ENCODE data around the gene LIPC.

LIPC gene

GRCh38 chr15:58410353-58410752 lies 21.4 kb upstream of the LIPC start:
- peak overlapping the region; percentile 63 for H3K9ac ChIP-seq (ENCODE audit: low read depth, low read length)
- H3K4me1 ChIP-seq (ENCODE audit: insufficient read depth, low read length): peaks cover 33% of the 10 kb centered on the region
- peaks cover 4% of the 10 kb centered on the region; the same call in 1 of the 2 replicates for H3K79me2 ChIP-seq (ENCODE audit: insufficient read depth, low read length)
- peak overlapping the region; percentile 88 for H3K27ac ChIP-seq (ENCODE audit: low read length)
- DNase-seq (peak; percentile 85), ATAC-seq (ENCODE audit: insufficient read depth, low read depth) (peak; percentile 99)
- H2AFZ ChIP-seq (ENCODE audit: low read depth, low read length): peak overlapping the region; percentile 76
- TF ChIP-seq, protein P1, sequence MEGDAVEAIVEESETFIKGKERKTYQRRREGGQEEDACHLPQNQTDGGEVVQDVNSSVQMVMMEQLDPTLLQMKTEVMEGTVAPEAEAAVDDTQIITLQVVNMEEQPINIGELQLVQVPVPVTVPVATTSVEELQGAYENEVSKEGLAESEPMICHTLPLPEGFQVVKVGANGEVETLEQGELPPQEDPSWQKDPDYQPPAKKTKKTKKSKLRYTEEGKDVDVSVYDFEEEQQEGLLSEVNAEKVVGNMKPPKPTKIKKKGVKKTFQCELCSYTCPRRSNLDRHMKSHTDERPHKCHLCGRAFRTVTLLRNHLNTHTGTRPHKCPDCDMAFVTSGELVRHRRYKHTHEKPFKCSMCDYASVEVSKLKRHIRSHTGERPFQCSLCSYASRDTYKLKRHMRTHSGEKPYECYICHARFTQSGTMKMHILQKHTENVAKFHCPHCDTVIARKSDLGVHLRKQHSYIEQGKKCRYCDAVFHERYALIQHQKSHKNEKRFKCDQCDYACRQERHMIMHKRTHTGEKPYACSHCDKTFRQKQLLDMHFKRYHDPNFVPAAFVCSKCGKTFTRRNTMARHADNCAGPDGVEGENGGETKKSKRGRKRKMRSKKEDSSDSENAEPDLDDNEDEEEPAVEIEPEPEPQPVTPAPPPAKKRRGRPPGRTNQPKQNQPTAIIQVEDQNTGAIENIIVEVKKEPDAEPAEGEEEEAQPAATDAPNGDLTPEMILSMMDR (IDR thresholded peaks at IDR 0.05; ENCODE audit: borderline replicate concordance, extremely low read depth, low read length, poor library complexity, severe bottlenecking): no peak
- no peaks in the 10 kb centered on the region; the same call in 1 of the 2 replicates for H3K36me3 ChIP-seq (ENCODE audit: insufficient read depth, low read length)
- no peaks in the 10 kb centered on the region for H3K9me3 ChIP-seq (ENCODE audit: insufficient read depth, low read length, severe bottlenecking)
- no peaks in the 10 kb centered on the region for H4K20me1 ChIP-seq (ENCODE audit: insufficient read depth, low read length)
- peak overlapping the region; percentile 41 to 62; a peak in 3 of 4 replicates for H3K4me3 ChIP-seq (ENCODE audit: low read depth in 1 of 2, low read length in 2 of 2)
- no peaks in the 10 kb centered on the region for H3K27me3 ChIP-seq (ENCODE audit: insufficient read depth, low read length, poor library complexity)
- peak overlapping the region; percentile 63 for H3K4me2 ChIP-seq (ENCODE audit: insufficient read depth, low read length)

DNA sequence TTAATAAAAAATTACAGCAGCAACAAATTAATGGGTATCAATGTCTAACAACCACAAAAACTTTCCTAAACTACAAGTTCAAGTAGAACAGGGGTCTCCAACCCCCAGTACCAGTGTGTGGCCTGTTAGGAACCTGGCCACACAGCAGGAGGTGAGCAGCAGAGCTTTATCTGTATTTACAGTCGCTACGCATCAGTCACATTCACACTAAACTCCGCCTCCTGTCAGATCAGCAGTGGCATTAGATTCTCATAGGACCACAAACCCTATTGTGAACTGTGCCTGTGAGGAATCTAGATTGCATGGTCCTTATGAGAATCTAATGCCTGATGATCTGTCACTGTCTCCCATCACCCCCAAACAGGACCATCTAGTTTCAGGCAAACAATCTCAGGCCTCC lies 18.5 kb upstream of the LIPC start:
- H3K9ac ChIP-seq (ENCODE audit: low read depth, low read length): no peak overlapping the region
- no peaks in the 10 kb centered on the region for H3K27me3 ChIP-seq (ENCODE audit: insufficient read depth, low read length, poor library complexity)
- H3K4me1 ChIP-seq (ENCODE audit: insufficient read depth, low read length): peaks cover 33% of the 10 kb centered on the region
- H3K79me2 ChIP-seq (ENCODE audit: insufficient read depth, low read length): peaks cover 4% of the 10 kb centered on the region; the same call in 1 of the 2 replicates
- H3K4me2 ChIP-seq (ENCODE audit: insufficient read depth, low read length): no peak overlapping the region
- H2AFZ ChIP-seq (ENCODE audit: low read depth, low read length): no peak overlapping the region
- ATAC-seq (ENCODE audit: insufficient read depth, low read depth) (no peak), DNase-seq (no peak)
- H3K4me3 ChIP-seq (ENCODE audit: low read depth in 1 of 2, low read length in 2 of 2): no peak overlapping the region
- no peak overlapping the region for H3K27ac ChIP-seq (ENCODE audit: low read length)
- no peaks in the 10 kb centered on the region for H3K9me3 ChIP-seq (ENCODE audit: insufficient read depth, low read length, severe bottlenecking)
- no peaks in the 10 kb centered on the region for H4K20me1 ChIP-seq (ENCODE audit: insufficient read depth, low read length)
- TF ChIP-seq, protein P1 (IDR thresholded peaks at IDR 0.05; ENCODE audit: borderline replicate concordance, extremely low read depth, low read length, poor library complexity, severe bottlenecking): no peak
- no peak for TF ChIP-seq EZH2 (IDR thresholded peaks at IDR 0.05; ENCODE audit: borderline replicate concordance, low read depth, low read length, severe bottlenecking)
- no peaks in the 10 kb centered on the region; the same call in 1 of the 2 replicates for H3K36me3 ChIP-seq (ENCODE audit: insufficient read depth, low read length)

- Histone ChIP-seq H2AFZ (ENCODE audit: low read depth, low read length) (no peak overlapping the region), H3K79me2 (ENCODE audit: insufficient read depth, low read length) (peaks cover 4% of the 10 kb centered on the region; the same call in 1 of the 2 replicates), H3K4me2 (ENCODE audit: insufficient read depth, low read length) (no peak overlapping the region), H3K9ac (ENCODE audit: low read depth, low read length) (no peak overlapping the region), H3K4me3 (ENCODE audit: low read depth in 1 of 2, low read length in 2 of 2) (no peak overlapping the region), H3K27me3 (ENCODE audit: insufficient read depth, low read length, poor library complexity) (no peaks in the 10 kb centered on the region), H3K36me3 (ENCODE audit: insufficient read depth, low read length) (no peaks in the 10 kb centered on the region; the same call in 1 of the 2 replicates), H3K9me3 (ENCODE audit: insufficient read depth, low read length, severe bottlenecking) (no peaks in the 10 kb centered on the region), H3K27ac (ENCODE audit: low read length) (no peak overlapping the region), H4K20me1 (ENCODE audit: insufficient read depth, low read length) (no peaks in the 10 kb centered on the region), H3K4me1 (ENCODE audit: insufficient read depth, low read length) (peaks cover 24% of the 10 kb centered on the region)
- ATAC-seq (ENCODE audit: insufficient read depth, low read depth): no peak
- DNase-seq: no peak
- TF ChIP-seq EZH2 (IDR thresholded peaks at IDR 0.05; ENCODE audit: borderline replicate concordance, low read depth, low read length, severe bottlenecking): no peak
- TF ChIP-seq, protein P1 (IDR thresholded peaks at IDR 0.05; ENCODE audit: borderline replicate concordance, extremely low read depth, low read length, poor library complexity, severe bottlenecking): no peak
These were observed 16.2 kb upstream of the LIPC start for GRCh38 chr15:58415636-58416035.

GRCh38 chr15:58416963-58417362 lies 14.8 kb upstream of the LIPC start:
- Histone ChIP-seq H3K4me3 (ENCODE audit: low read depth in 1 of 2, low read length in 2 of 2) (no peak overlapping the region), H3K4me2 (ENCODE audit: insufficient read depth, low read length) (no peak overlapping the region), H3K27me3 (ENCODE audit: insufficient read depth, low read length, poor library complexity) (no peaks in the 10 kb centered on the region), H3K4me1 (ENCODE audit: insufficient read depth, low read length) (peaks cover 11% of the 10 kb centered on the region), H3K27ac (ENCODE audit: low read length) (no peak overlapping the region), H4K20me1 (ENCODE audit: insufficient read depth, low read length) (no peaks in the 10 kb centered on the region), H3K36me3 (ENCODE audit: insufficient read depth, low read length) (no peaks in the 10 kb centered on the region; the same call in 1 of the 2 replicates), H3K9ac (ENCODE audit: low read depth, low read length) (no peak overlapping the region), H2AFZ (ENCODE audit: low read depth, low read length) (no peak overlapping the region), H3K9me3 (ENCODE audit: insufficient read depth, low read length, severe bottlenecking) (no peaks in the 10 kb centered on the region), H3K79me2 (ENCODE audit: insufficient read depth, low read length) (no peaks in the 10 kb centered on the region; the same call in 1 of the 2 replicates)
- ATAC-seq (ENCODE audit: insufficient read depth, low read depth) (no peak), DNase-seq (no peak)
- TF ChIP-seq EZH2 (IDR thresholded peaks at IDR 0.05; ENCODE audit: borderline replicate concordance, low read depth, low read length, severe bottlenecking): no peak
- TF ChIP-seq, protein P1 (IDR thresholded peaks at IDR 0.05; ENCODE audit: borderline replicate concordance, extremely low read depth, low read length, poor library complexity, severe bottlenecking): no peak

Data from DND-41 (cell line).